ENCODE data around the gene KIAA1671.

The KIAA1671 gene

GRCh38 chr22:25100402-25100801, 147.9 kb downstream of the KIAA1671 start:
- no peak overlapping the region for H3K4me3 ChIP-seq (ENCODE audit: low read depth, low read length)
- TF ChIP-seq, protein P1, sequence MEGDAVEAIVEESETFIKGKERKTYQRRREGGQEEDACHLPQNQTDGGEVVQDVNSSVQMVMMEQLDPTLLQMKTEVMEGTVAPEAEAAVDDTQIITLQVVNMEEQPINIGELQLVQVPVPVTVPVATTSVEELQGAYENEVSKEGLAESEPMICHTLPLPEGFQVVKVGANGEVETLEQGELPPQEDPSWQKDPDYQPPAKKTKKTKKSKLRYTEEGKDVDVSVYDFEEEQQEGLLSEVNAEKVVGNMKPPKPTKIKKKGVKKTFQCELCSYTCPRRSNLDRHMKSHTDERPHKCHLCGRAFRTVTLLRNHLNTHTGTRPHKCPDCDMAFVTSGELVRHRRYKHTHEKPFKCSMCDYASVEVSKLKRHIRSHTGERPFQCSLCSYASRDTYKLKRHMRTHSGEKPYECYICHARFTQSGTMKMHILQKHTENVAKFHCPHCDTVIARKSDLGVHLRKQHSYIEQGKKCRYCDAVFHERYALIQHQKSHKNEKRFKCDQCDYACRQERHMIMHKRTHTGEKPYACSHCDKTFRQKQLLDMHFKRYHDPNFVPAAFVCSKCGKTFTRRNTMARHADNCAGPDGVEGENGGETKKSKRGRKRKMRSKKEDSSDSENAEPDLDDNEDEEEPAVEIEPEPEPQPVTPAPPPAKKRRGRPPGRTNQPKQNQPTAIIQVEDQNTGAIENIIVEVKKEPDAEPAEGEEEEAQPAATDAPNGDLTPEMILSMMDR (IDR thresholded peaks at IDR 0.05; ENCODE audit: low read depth, low read length): no peak

GRCh38 chr22:25100948-25101347, 148.4 kb downstream of the KIAA1671 start:
- H3K4me3 ChIP-seq (ENCODE audit: low read depth, low read length): no peak overlapping the region
- TF ChIP-seq, protein P1 (IDR thresholded peaks at IDR 0.05; ENCODE audit: low read depth, low read length): no peak

GRCh38 chr22:25101501-25101900, 149.0 kb downstream of the KIAA1671 start:
- H3K4me3 ChIP-seq (ENCODE audit: low read depth, low read length): no peak overlapping the region
- TF ChIP-seq, protein P1 (IDR thresholded peaks at IDR 0.05; ENCODE audit: low read depth, low read length): no peak

DNA sequence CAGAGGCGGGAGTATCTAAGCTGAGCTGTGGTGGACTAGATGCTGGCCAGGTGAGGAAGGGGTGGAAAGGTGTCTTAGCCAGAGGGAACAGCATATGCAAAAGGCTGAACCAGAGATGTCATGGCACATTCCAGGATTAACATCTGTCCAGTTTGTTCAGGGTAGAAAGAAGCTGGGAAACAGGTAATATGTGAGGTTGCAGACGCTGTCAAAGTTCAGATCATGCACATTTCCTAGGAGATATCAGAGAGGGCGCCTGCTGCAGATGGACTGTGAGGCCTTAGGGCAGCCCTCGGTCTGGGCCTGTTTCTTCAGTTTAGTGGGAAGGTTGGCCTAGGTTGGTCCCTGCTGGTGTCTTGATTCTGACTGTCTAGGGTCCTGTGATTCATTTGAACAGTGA, 149.5 kb downstream of the KIAA1671 start:
- TF ChIP-seq, protein P1 (IDR thresholded peaks at IDR 0.05; ENCODE audit: low read depth, low read length): no peak
- H3K4me3 ChIP-seq (ENCODE audit: low read depth, low read length): no peak overlapping the region

- no peak overlapping the region for H3K4me3 ChIP-seq (ENCODE audit: low read depth, low read length)
- TF ChIP-seq, protein P1 (IDR thresholded peaks at IDR 0.05; ENCODE audit: low read depth, low read length): no peak
These were observed 150.2 kb downstream of the KIAA1671 start for GRCh38 chr22:25102722-25103121.

DNA sequence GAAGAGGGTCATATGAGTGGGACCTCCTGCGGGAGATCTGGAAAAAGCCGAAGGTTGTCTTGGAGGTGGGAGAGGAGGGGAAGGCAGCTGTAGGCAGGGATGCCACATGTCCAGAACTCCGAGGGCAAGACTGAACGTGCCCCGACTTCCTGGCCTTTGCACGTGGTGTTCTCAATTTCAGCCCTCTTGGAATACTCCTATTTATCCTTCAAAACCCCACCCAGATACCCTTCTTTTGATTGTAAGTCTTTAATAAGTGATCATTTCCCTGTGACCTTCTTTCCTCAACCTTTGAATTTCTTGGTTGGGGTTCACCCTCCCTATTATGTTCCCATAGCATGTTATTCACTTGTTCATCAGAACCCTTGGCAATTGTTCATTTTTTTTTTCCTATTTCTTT, 151.9 kb downstream of the KIAA1671 start:
- H3K4me3 ChIP-seq (ENCODE audit: low read depth, low read length): no peak overlapping the region
- TF ChIP-seq, protein P1 (IDR thresholded peaks at IDR 0.05; ENCODE audit: low read depth, low read length): no peak

GRCh38 chr22:25105817-25106650, 153.5 kb downstream of the KIAA1671 start:
- TF ChIP-seq, protein P1 (IDR thresholded peaks at IDR 0.05; ENCODE audit: low read depth, low read length): no peak
- H3K4me3 ChIP-seq (ENCODE audit: low read depth, low read length): no peak overlapping the region

Data from WI38 (cell line).